ENCODE results near the gene SRP9. TPM values are rescaled to one million over a fixed set of nuclear protein-coding genes. Genes with fewer than 3 reads are reported as not detected.

Gene SRP9
- total RNA-seq, 1 donor from 2014 or later: 252 TPM

GRCh38 chr1:225749706-225750105, 27.9 kb upstream of the SRP9 start:
- Mint-ChIP-seq H3K4me1 (ENCODE audit: unreplicated experiment) (no peaks in the 10 kb centered on the region), H3K36me3 (ENCODE audit: low read depth, unreplicated experiment) (no peaks in the 10 kb centered on the region), H3K27ac (ENCODE audit: unreplicated experiment) (no peak overlapping the region), H3K9me3 (ENCODE audit: unreplicated experiment) (no peaks in the 10 kb centered on the region), H3K4me3 (ENCODE audit: unreplicated experiment) (no peak overlapping the region), H3K27me3 (ENCODE audit: unreplicated experiment) (peaks cover 2% of the 10 kb centered on the region)
- TF ChIP-seq CTCF (IDR thresholded peaks at IDR 0.05; ENCODE audit: unreplicated experiment): no peak
- DNase-seq (ENCODE audit: low spot score): no peak

- no peaks in the 10 kb centered on the region for H3K9me3 Mint-ChIP-seq (ENCODE audit: unreplicated experiment)
- H3K27me3 Mint-ChIP-seq (ENCODE audit: unreplicated experiment): peaks cover 2% of the 10 kb centered on the region
- peaks cover 3% of the 10 kb centered on the region for H3K4me1 Mint-ChIP-seq (ENCODE audit: unreplicated experiment)
- no peak for DNase-seq (ENCODE audit: low spot score)
- no peaks in the 10 kb centered on the region for H3K36me3 Mint-ChIP-seq (ENCODE audit: low read depth, unreplicated experiment)
- H3K27ac Mint-ChIP-seq (ENCODE audit: unreplicated experiment): no peak overlapping the region
- no peak for TF ChIP-seq CTCF (IDR thresholded peaks at IDR 0.05; ENCODE audit: unreplicated experiment)
- no peak overlapping the region for H3K4me3 Mint-ChIP-seq (ENCODE audit: unreplicated experiment)
Measured at GRCh38 chr1:225750420-225750819, 27.2 kb upstream of the SRP9 start.

- Mint-ChIP-seq H3K9me3 (ENCODE audit: unreplicated experiment) (no peaks in the 10 kb centered on the region), H3K27ac (ENCODE audit: unreplicated experiment) (no peak overlapping the region), H3K27me3 (ENCODE audit: unreplicated experiment) (peaks cover 2% of the 10 kb centered on the region), H3K4me1 (ENCODE audit: unreplicated experiment) (peaks cover 7% of the 10 kb centered on the region), H3K4me3 (ENCODE audit: unreplicated experiment) (no peak overlapping the region), H3K36me3 (ENCODE audit: low read depth, unreplicated experiment) (no peaks in the 10 kb centered on the region)
- DNase-seq (ENCODE audit: low spot score): no peak
- no peak for TF ChIP-seq CTCF (IDR thresholded peaks at IDR 0.05; ENCODE audit: unreplicated experiment)
Measured at GRCh38 chr1:225750875-225751824, 26.5 kb upstream of the SRP9 start.

GRCh38 chr1:225752245-225752644, 25.4 kb upstream of the SRP9 start:
- Mint-ChIP-seq H3K36me3 (ENCODE audit: low read depth, unreplicated experiment) (no peaks in the 10 kb centered on the region), H3K27me3 (ENCODE audit: unreplicated experiment) (peaks cover 2% of the 10 kb centered on the region), H3K9me3 (ENCODE audit: unreplicated experiment) (no peaks in the 10 kb centered on the region), H3K27ac (ENCODE audit: unreplicated experiment) (no peak overlapping the region), H3K4me3 (ENCODE audit: unreplicated experiment) (no peak overlapping the region), H3K4me1 (ENCODE audit: unreplicated experiment) (peaks cover 7% of the 10 kb centered on the region)
- no peak for TF ChIP-seq CTCF (IDR thresholded peaks at IDR 0.05; ENCODE audit: unreplicated experiment)
- DNase-seq (ENCODE audit: low spot score): no peak
